Progenitor cell of endocrine pancreas (in vitro differentiated cells): ENCODE results near the gene OR51T1. TPM values are rescaled to one million over a fixed set of nuclear protein-coding genes. Genes with fewer than 3 reads are reported as not detected.

Source experiments
- DNase-seq: peaks from one replicate; pipeline ENCODE4 v3.0.0; 2021; ENCODE audit warnings: low spot score; ENCODE audit not compliant: unreplicated experiment
- H3K27ac Mint-ChIP-seq: 2 replicates; pipeline ENCODE4 v1.8.0; 2021; ENCODE audit warnings: mild to moderate bottlenecking, moderate library complexity, mixed read lengths
- H3K27me3 Mint-ChIP-seq: 2 replicates; pipeline ENCODE4 v1.8.0; 2021; ENCODE audit warnings: mixed read lengths
- H3K36me3 Mint-ChIP-seq: 2 replicates; pipeline ENCODE4 v1.8.0; 2022; ENCODE audit warnings: mixed read lengths; ENCODE audit not compliant: insufficient read depth
- H3K4me1 Mint-ChIP-seq: 2 replicates; pipeline ENCODE4 v1.8.0; 2021; ENCODE audit warnings: low read depth, mixed read lengths
- H3K4me3 Mint-ChIP-seq: 2 replicates; pipeline ENCODE4 v1.8.0; 2021; ENCODE audit warnings: low read depth, mild to moderate bottlenecking, moderate library complexity, mixed read lengths
- H3K9me3 Mint-ChIP-seq: 2 replicates; pipeline ENCODE4 v1.8.0; 2021; ENCODE audit warnings: low read depth, mixed read lengths
- total RNA-seq: library from RNA; stranded (reverse); gene quantifications from 2 replicates; pipeline ENCODE4 v1.2.1, GENCODE V29; 2021
- TF ChIP-seq, protein P1 (sequence below): fragments of 200-600 bp; sonication (generic); IDR thresholded peaks from one replicate; pipeline ENCODE4 v1.5.0; 2021; ENCODE audit warnings: antibody characterized with exemption, mild to moderate bottlenecking; ENCODE audit not compliant: unreplicated experiment

The OR51T1 gene
- total RNA-seq, 1 donor from 2014 or later, result not detected

- no peak within 1 kb of the TSS for H3K4me3 Mint-ChIP-seq
- H3K27me3 Mint-ChIP-seq, result peaks cover 6% of the 10 kb centered on the region
- no peaks in the 10 kb centered on the region for H3K4me1 Mint-ChIP-seq
- H3K27ac Mint-ChIP-seq, result no peak within 1 kb of the TSS
- DNase-seq, result no peak
- TF ChIP-seq, protein P1, sequence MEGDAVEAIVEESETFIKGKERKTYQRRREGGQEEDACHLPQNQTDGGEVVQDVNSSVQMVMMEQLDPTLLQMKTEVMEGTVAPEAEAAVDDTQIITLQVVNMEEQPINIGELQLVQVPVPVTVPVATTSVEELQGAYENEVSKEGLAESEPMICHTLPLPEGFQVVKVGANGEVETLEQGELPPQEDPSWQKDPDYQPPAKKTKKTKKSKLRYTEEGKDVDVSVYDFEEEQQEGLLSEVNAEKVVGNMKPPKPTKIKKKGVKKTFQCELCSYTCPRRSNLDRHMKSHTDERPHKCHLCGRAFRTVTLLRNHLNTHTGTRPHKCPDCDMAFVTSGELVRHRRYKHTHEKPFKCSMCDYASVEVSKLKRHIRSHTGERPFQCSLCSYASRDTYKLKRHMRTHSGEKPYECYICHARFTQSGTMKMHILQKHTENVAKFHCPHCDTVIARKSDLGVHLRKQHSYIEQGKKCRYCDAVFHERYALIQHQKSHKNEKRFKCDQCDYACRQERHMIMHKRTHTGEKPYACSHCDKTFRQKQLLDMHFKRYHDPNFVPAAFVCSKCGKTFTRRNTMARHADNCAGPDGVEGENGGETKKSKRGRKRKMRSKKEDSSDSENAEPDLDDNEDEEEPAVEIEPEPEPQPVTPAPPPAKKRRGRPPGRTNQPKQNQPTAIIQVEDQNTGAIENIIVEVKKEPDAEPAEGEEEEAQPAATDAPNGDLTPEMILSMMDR, result no peak
- no peaks in the 10 kb centered on the region for H3K9me3 Mint-ChIP-seq
- no peaks in the 10 kb centered on the region for H3K36me3 Mint-ChIP-seq
Observed at GRCh38 chr11:4924239-4924638, 42.5 kb downstream of the OR51T1 start, which contains the start of gene OR51G1. Gene OR51G1 (minus strand): TSS chr11:4924339. CDS start chr11:4924339, 0 bp downstream.

DNA sequence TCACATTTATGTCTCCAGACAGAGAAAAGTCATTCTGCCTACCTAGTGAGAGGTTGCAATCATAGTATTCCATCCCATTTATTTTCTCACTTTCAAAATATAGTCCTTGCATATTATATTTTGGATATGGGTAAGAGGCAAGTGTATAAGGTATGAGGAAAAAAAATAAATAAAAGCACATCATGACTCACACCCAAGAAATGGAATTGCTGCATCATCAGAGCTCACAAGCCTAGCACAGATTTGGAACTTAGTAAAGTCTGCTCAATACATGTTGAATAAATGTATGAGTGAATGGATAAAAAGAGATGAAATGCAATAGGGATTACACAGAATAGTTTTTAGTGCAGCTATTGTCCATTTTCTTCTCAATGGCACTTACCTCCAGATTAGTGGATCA, 44.9 kb downstream of the OR51T1 start:
- H3K9me3 Mint-ChIP-seq, result no peaks in the 10 kb centered on the region
- DNase-seq, result no peak
- no peak overlapping the region for H3K27ac Mint-ChIP-seq
- TF ChIP-seq, protein P1, result no peak
- H3K27me3 Mint-ChIP-seq, result peaks cover 6% of the 10 kb centered on the region
- no peaks in the 10 kb centered on the region for H3K36me3 Mint-ChIP-seq
- H3K4me1 Mint-ChIP-seq, result no peaks in the 10 kb centered on the region
- H3K4me3 Mint-ChIP-seq, result no peak overlapping the region

Other genes starting within 250 kb of the OR51T1 start
- gene OR51D1, start 244.4 kb upstream of the OR51T1 start, total RNA-seq, result not detected in 2 replicates
- 0.11 and 0.14 TPM in 2 replicates for gene OR51E1, start 237.9 kb upstream of the OR51T1 start, total RNA-seq
- not detected in 2 replicates for gene OR51E2, start 184.0 kb upstream of the OR51T1 start, total RNA-seq
- not detected in 2 replicates for gene MMP26, start 177.1 kb upstream of the OR51T1 start, total RNA-seq
- gene OR51F1, start 112.0 kb upstream of the OR51T1 start, total RNA-seq, result not detected in 2 replicates
- gene OR52R1, start 77.5 kb upstream of the OR51T1 start, total RNA-seq, result not detected in 2 replicates
- gene OR51F2, start 60.6 kb upstream of the OR51T1 start, total RNA-seq, result not detected in 2 replicates
- gene OR51S1, start 32.7 kb upstream of the OR51T1 start, total RNA-seq, result not detected in 2 replicates
- gene OR51A7, start 21.9 kb downstream of the OR51T1 start, total RNA-seq, result not detected in 2 replicates
- not detected in 2 replicates for gene OR51G2, start 37.5 kb downstream of the OR51T1 start, total RNA-seq
- not detected in 2 replicates for gene OR51G1, start 42.4 kb downstream of the OR51T1 start, total RNA-seq
- gene OR51A4, start 65.7 kb downstream of the OR51T1 start, total RNA-seq, result not detected in 2 replicates
- not detected in 2 replicates for gene OR51A2, start 73.8 kb downstream of the OR51T1 start, total RNA-seq
- not detected in 2 replicates for gene OR51L1, start 113.0 kb downstream of the OR51T1 start, total RNA-seq
- gene OR52J3, start 164.6 kb downstream of the OR51T1 start, total RNA-seq, result not detected in 2 replicates
- not detected in 2 replicates for gene OR52E2, start 177.7 kb downstream of the OR51T1 start, total RNA-seq
- not detected in 2 replicates for gene OR52E1, start 187.7 kb downstream of the OR51T1 start, total RNA-seq